Measurements from ENCODE around the gene HS6ST1.

- no peak for TF ChIP-seq CTCF (IDR thresholded peaks at IDR 0.05)
- no peak for TF ChIP-seq POLR2A (IDR thresholded peaks at IDR 0.05)
These were observed 56.1 kb downstream of the HS6ST1 start for GRCh38 chr2:128262315-128263253.

Measured in right lobe of liver (tissue), 4 donors.